B cell (primary cell): ENCODE results near the gene ZKSCAN2. TPM values are rescaled to one million over a fixed set of nuclear protein-coding genes. Genes with fewer than 3 reads are reported as not detected.

Experiments used
- ATAC-seq: fragments of 200-7000 bp; cut with Tn5 transposase; one replicate; pipeline ENCODE4 v1.10.0; 2021; ENCODE audit warnings: low read depth, mild to moderate bottlenecking, moderate number of reproducible peaks, moderate library complexity
- CTCF ChIA-PET: fragments of 350-600 bp; sonication (Branson Sonifier 250); formaldehyde crosslinking; loops from one replicate; lab custom pipeline; 2021; ENCODE audit warnings: antibody characterized with exemption, inconsistent platforms; lab: Charles Lee
- POLR2A ChIA-PET: fragments of 350-600 bp; sonication (Branson Sonifier 250); formaldehyde crosslinking; loops from one replicate; lab custom pipeline; 2021; ENCODE audit warnings: antibody characterized with exemption; lab: Charles Lee
- DNase-seq: peaks from one replicate; pipeline ENCODE4 v3.0.0; 2013
- H2AFZ ChIP-seq: 2 replicates; pipeline ENCODE4 v1.6.1; 2012; ENCODE audit warnings: mild to moderate bottlenecking, low read depth, low read length; ENCODE audit not compliant: insufficient read depth, poor library complexity, severe bottlenecking
- H3K27ac ChIP-seq, 2 donors: 1 replicate in 1 of 2; 2 replicates in 1 of 2; pipeline ENCODE4 v1.5.1; 2012 to 2013; ENCODE audit warnings: low read length in 2 of 2, mild to moderate bottlenecking in 2 of 2, moderate library complexity in 1 of 2
- H3K27me3 ChIP-seq, 4 experiments: fragments of 200-600 bp in 1 of 4; sonication (generic) in 1 of 4; replicated peaks in 1 of 4; 1 replicate in 2 of 4; 2 replicates in 2 of 4; pipeline versions ENCODE4 v1.6.1 to v1.7.0; 2013 to 2016; ENCODE audit warnings: low read length in 3 of 4, mild to moderate bottlenecking in 2 of 4, mixed read lengths in 1 of 4, moderate library complexity in 1 of 4; ENCODE audit not compliant: insufficient read depth in 4 of 4, control insufficient read depth in 3 of 4; ENCODE audit errors: control extremely low read depth in 1 of 4
- H3K36me3 ChIP-seq, 2 experiments: replicated peaks in 1 of 2; 1 replicate in 1 of 2; 2 replicates in 1 of 2; pipeline versions ENCODE4 v1.6.1 to v1.7.1; 2013; ENCODE audit warnings: low read length in 1 of 2; ENCODE audit not compliant: insufficient read depth in 2 of 2, control insufficient read depth in 1 of 2; ENCODE audit errors: control extremely low read depth in 1 of 2, extremely low read depth in 1 of 2
- H3K4me1 ChIP-seq, 2 donors: fragments of 200-600 bp in 1 of 2; sonication (generic) in 1 of 2; 1 replicate in 1 of 2; 2 replicates in 1 of 2; pipeline versions ENCODE4 v1.5.1 to v1.6.1; 2013 to 2017; ENCODE audit warnings: low read length in 2 of 2; ENCODE audit not compliant: control insufficient read depth in 2 of 2, insufficient read depth in 2 of 2
- H3K4me2 ChIP-seq: replicated peaks from 2 replicates; pipeline ENCODE3; 2012; ENCODE audit warnings: mild to moderate bottlenecking, low read depth, low read length; ENCODE audit not compliant: poor library complexity, severe bottlenecking
- H3K4me3 ChIP-seq, 5 experiments: fragments of 200-600 bp in 1 of 5; sonication (generic) in 1 of 5; 1 replicate in 3 of 5; 2 replicates in 2 of 5; pipeline versions ENCODE4 v1.5.1 to v1.7.0; 2011 to 2016; ENCODE audit warnings: low read length in 4 of 5, mild to moderate bottlenecking in 4 of 5, low read depth in 2 of 5, control low read depth in 1 of 5, moderate library complexity in 1 of 5; ENCODE audit not compliant: insufficient read depth in 1 of 5; ENCODE audit errors: control extremely low read depth in 1 of 5, extremely low read depth in 1 of 5
- H3K79me2 ChIP-seq: fragments of 200-600 bp; sonication (generic); one replicate; pipeline ENCODE4 v1.6.0; 2016; ENCODE audit warnings: low read length; ENCODE audit not compliant: control insufficient read depth, insufficient read depth
- H3K9ac ChIP-seq: fragments of 200-600 bp; sonication (generic); 2 replicates; pipeline ENCODE4 v1.6.1; 2017; ENCODE audit warnings: mild to moderate bottlenecking, low read length, moderate library complexity
- H3K9me3 ChIP-seq, 3 donors: one replicate each; pipeline versions ENCODE4 v1.6.1 to v1.7.1; 2013; ENCODE audit warnings: low read length in 2 of 3; ENCODE audit not compliant: control insufficient read depth in 2 of 3, insufficient read depth in 1 of 3; ENCODE audit errors: control extremely low read depth in 1 of 3
- H4K20me1 ChIP-seq: 2 replicates; pipeline ENCODE4 v1.6.0; 2012; ENCODE audit warnings: mild to moderate bottlenecking, low read length; ENCODE audit not compliant: insufficient read depth, control insufficient read depth, poor library complexity, severe bottlenecking
- H3K27ac Mint-ChIP-seq: one replicate; pipeline ENCODE4 v1.8.0; 2021; ENCODE audit warnings: mixed read lengths
- H3K27me3 Mint-ChIP-seq: one replicate; pipeline ENCODE4 v1.8.0; 2021; ENCODE audit warnings: mixed read lengths
- H3K4me1 Mint-ChIP-seq: one replicate; pipeline ENCODE4 v1.8.0; 2021; ENCODE audit warnings: mixed read lengths
- H3K4me3 Mint-ChIP-seq: one replicate; pipeline ENCODE4 v1.8.0; 2021; ENCODE audit warnings: mixed read lengths
- H3K9me3 Mint-ChIP-seq: one replicate; pipeline ENCODE4 v1.8.0; 2022; ENCODE audit warnings: mixed read lengths; ENCODE audit not compliant: insufficient read depth
- CTCF ChIP-seq: fragments of 200-600 bp; IDR thresholded peaks from one replicate; pipeline ENCODE4 v1.8.0; 2022; ENCODE audit warnings: antibody characterized with exemption, mild to moderate bottlenecking
- EZH2 ChIP-seq: IDR thresholded peaks from 2 replicates; pipeline ENCODE4 v1.6.1; 2012; ENCODE audit warnings: borderline replicate concordance, low read depth, mild to moderate bottlenecking, moderate library complexity, low read length; ENCODE audit not compliant: insufficient read depth, poor library complexity, severe bottlenecking
- WGBS: methylation state at CpG from one replicate; pipeline ENCODE4 v1.1.5; 2013; ENCODE audit warnings: missing lambda C conversion rate; ENCODE audit not compliant: insufficient coverage; 5-methylcytosine and 5-hydroxymethylcytosine counted together
- intact Hi-C: fragments of 100-400 bp; cut with micrococcal nuclease; formaldehyde crosslinking; loops from one replicate; pipeline ENCODE4 v1.10.0; 2022
- polyA plus RNA-seq: library from polyadenylated mRNA; depleted of rRNA; stranded (reverse); fragments of >200 nt; gene quantifications from 2 replicates; pipeline ENCODE4 v1.2.3, GENCODE V29; 2012
- total RNA-seq, 2 donors: library from RNA; stranded (reverse); fragments of 120-200 nt in 1 of 2; gene quantifications; 1 replicate in 1 of 2; 2 replicates in 1 of 2; pipeline versions ENCODE4 v1.2.3 to v1.2.4, GENCODE V29; 2013 to 2022

The ZKSCAN2 gene
- total and polyA plus RNA-seq, 2 donors (not counting 1 experiment from before 2014, with no cell fraction given): 0.85 to 9.1 TPM

DNA sequence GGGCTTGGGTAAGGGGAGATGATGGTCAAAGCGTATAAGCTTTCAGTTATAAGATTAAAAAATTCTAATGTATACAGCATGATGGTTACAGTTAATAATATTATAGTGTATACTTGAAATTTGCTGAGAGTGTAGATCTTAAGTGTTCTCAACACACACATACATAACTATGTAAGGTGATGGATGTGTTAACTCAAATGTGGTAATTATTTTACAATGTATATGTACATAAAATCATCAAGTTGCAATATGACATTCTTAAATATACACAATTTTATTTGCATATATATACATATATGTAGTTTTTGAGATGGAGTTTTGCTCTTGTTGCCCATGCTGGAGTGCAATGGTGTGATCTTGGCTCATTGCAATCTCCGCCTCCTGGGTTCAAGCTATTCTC is 7.2 kb downstream of the ZKSCAN2 start:
- CTCF ChIA-PET: no interaction called here
- Histone ChIP-seq H3K27ac (no peak overlapping the region), H3K4me2 (no peak overlapping the region), H4K20me1 (no peaks in the 10 kb centered on the region), H3K36me3 (peaks cover 7 to 28% of the 10 kb centered on the region in 2 experiments), H2AFZ (no peak overlapping the region), H3K4me3 (no peak overlapping the region), H3K9me3 (peaks cover 0 to 5% (median 0%) of the 10 kb centered on the region in 3 donors), H3K27me3 (no peaks in the 10 kb centered on the region), H3K9ac (no peak overlapping the region), H3K4me1 (no peaks in the 10 kb centered on the region), H3K79me2 (no peaks in the 10 kb centered on the region)
- Mint-ChIP-seq H3K4me1 (no peaks in the 10 kb centered on the region), H3K27ac (no peak overlapping the region), H3K27me3 (no peaks in the 10 kb centered on the region), H3K4me3 (no peak overlapping the region), H3K9me3 (no peaks in the 10 kb centered on the region)
- 100% methylated on average over 1 of the region's 2 CpGs for WGBS
- ATAC-seq (no peak), DNase-seq (no peak)
- intact Hi-C loops: no loop called here
- POLR2A ChIA-PET: no interaction called here
- TF ChIP-seq CTCF (no peak), EZH2 (no peak)

DNA sequence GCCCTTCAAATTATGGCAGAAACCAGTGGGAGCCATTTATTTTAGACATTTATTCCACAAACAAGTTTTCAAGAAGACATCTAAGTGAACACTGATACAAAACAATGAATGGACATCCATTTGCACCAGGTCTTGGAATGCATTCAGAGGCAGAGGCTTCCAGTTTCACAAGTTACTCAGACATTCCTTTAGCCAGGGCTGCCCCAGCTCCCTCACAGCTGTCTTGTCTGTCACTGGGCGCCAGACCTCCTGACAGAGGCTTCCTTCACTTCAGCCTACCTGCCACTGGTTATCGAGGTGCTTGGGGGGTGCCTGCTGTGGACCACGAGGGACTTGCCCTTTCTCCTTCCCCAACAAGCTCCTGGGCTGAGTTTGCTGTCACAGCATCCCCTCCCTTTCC is 21.7 kb downstream of the ZKSCAN2 start:
- peaks cover 0 to 2% of the 10 kb centered on the region in 2 donors for H3K4me1 ChIP-seq
- 93% methylated on average over 3 of the region's 3 CpGs for WGBS
- CTCF ChIA-PET: interaction anchor here (0.9 to 6.1 kb wide), 3 partner anchors 12 to 34 kb away, joined by 3 to 45 read pairs (median 3); no protein-coding TSS in a partner anchor
- Mint-ChIP-seq H3K4me3 (no peak overlapping the region), H3K4me1 (peaks cover 2% of the 10 kb centered on the region), H3K27me3 (no peaks in the 10 kb centered on the region), H3K9me3 (no peaks in the 10 kb centered on the region), H3K27ac (no peak overlapping the region)
- intact Hi-C loops: no loop called here
- DNase-seq (no peak), ATAC-seq (no peak)
- no peak overlapping the region for H3K27ac ChIP-seq
- TF ChIP-seq EZH2: no peak
- TF ChIP-seq CTCF: no peak
- H3K4me2 ChIP-seq: no peak overlapping the region
- H3K27me3 ChIP-seq: no peaks in the 10 kb centered on the region
- H4K20me1 ChIP-seq: no peaks in the 10 kb centered on the region
- H3K79me2 ChIP-seq: no peaks in the 10 kb centered on the region
- H3K4me3 ChIP-seq: no peak overlapping the region
- H3K36me3 ChIP-seq: peaks cover 0 to 11% of the 10 kb centered on the region in 2 experiments
- no peak overlapping the region for H2AFZ ChIP-seq
- H3K9me3 ChIP-seq: no peaks in the 10 kb centered on the region
- POLR2A ChIA-PET: no interaction called here
- H3K9ac ChIP-seq: no peak overlapping the region
